GM23338 (cell line): ENCODE data around the gene SETBP1. TPM values are rescaled to one million over a fixed set of nuclear protein-coding genes. Genes with fewer than 3 reads are reported as not detected.

Experiments used
- ATAC-seq: fragments of 200-7000 bp; cut with Tn5 transposase; 3 replicates; pipeline ENCODE4 v1.9.1; 2020
- DNase-seq: peaks from one replicate; pipeline ENCODE4 v3.0.0-alpha.2; 2015; ENCODE audit warnings: low spot score
- H2AFZ ChIP-seq: fragments of 200-600 bp; sonication (generic); 2 replicates; pipeline ENCODE4 v1.8.0; 2016; ENCODE audit warnings: antibody characterized with exemption, mild to moderate bottlenecking, moderate library complexity
- H3F3A ChIP-seq: fragments of 200-600 bp; sonication (generic); replicated peaks from 2 replicates; pipeline ENCODE4 v1.8.0; 2017; ENCODE audit warnings: antibody characterized with exemption, mixed run types, low read depth
- H3K27ac ChIP-seq: fragments of 200-600 bp; sonication (generic); 2 replicates; pipeline ENCODE4 v1.6.1; 2016; ENCODE audit warnings: low read depth
- H3K27me3 ChIP-seq: fragments of 200-600 bp; sonication (generic); 2 replicates; pipeline ENCODE4 v1.8.0; 2016; ENCODE audit warnings: mild to moderate bottlenecking, mixed run types, moderate library complexity; ENCODE audit not compliant: insufficient read depth
- H3K36me3 ChIP-seq: fragments of 200-600 bp; sonication (generic); 2 replicates; pipeline ENCODE4 v1.8.0; 2016; ENCODE audit warnings: mild to moderate bottlenecking; ENCODE audit not compliant: insufficient read depth
- H3K4me1 ChIP-seq: fragments of 200-600 bp; sonication (generic); 2 replicates; pipeline ENCODE4 v1.8.0; 2016; ENCODE audit warnings: mild to moderate bottlenecking, moderate library complexity; ENCODE audit not compliant: insufficient read depth
- H3K4me2 ChIP-seq: fragments of 200-600 bp; sonication (generic); 2 replicates; pipeline ENCODE4 v1.7.1; 2017; ENCODE audit warnings: mixed run types
- H3K4me3 ChIP-seq: fragments of 200-600 bp; sonication (generic); 2 replicates; pipeline ENCODE4 v1.6.1; 2016; ENCODE audit warnings: mixed run types
- H3K79me2 ChIP-seq: fragments of 200-600 bp; sonication (generic); replicated peaks from 2 replicates; pipeline ENCODE4 v1.8.0; 2017; ENCODE audit warnings: mild to moderate bottlenecking; ENCODE audit not compliant: insufficient read depth
- H3K9me2 ChIP-seq: fragments of 200-600 bp; sonication (generic); 2 replicates; pipeline ENCODE4 v1.8.0; 2017; ENCODE audit not compliant: insufficient read depth
- H4K20me1 ChIP-seq: fragments of 200-600 bp; sonication (generic); replicated peaks from 2 replicates; pipeline ENCODE4 v1.8.0; 2017; ENCODE audit warnings: mild to moderate bottlenecking; ENCODE audit not compliant: insufficient read depth
- H3K27ac Mint-ChIP-seq: 2 replicates; pipeline ENCODE4 v1.8.0; 2020; ENCODE audit warnings: inconsistent platforms, mild to moderate bottlenecking, moderate library complexity, mixed read lengths
- H3K27me3 Mint-ChIP-seq: 3 replicates; pipeline ENCODE4 v1.8.0; 2022; ENCODE audit warnings: low read depth, mild to moderate bottlenecking, moderate library complexity, mixed read lengths, inconsistent platforms; ENCODE audit not compliant: insufficient read depth, poor library complexity
- H3K36me3 Mint-ChIP-seq: 3 replicates; pipeline ENCODE4 v1.8.0; 2021; ENCODE audit warnings: low read depth, mild to moderate bottlenecking, inconsistent platforms, moderate library complexity, mixed read lengths
- H3K4me1 Mint-ChIP-seq: 3 replicates; pipeline ENCODE4 v1.8.0; 2020; ENCODE audit warnings: mild to moderate bottlenecking, inconsistent platforms, mixed read lengths
- H3K4me3 Mint-ChIP-seq: 3 replicates; pipeline ENCODE4 v1.8.0; 2021; ENCODE audit warnings: moderate library complexity, mild to moderate bottlenecking, inconsistent platforms, mixed read lengths
- H3K9me3 Mint-ChIP-seq: 3 replicates; pipeline ENCODE4 v1.8.0; 2020; ENCODE audit warnings: moderate library complexity, mild to moderate bottlenecking, inconsistent platforms, mixed read lengths
- CREB1 ChIP-seq: fragments of 250-450 bp; sonication (Bioruptor Pico); IDR thresholded peaks from 2 replicates; pipeline ENCODE4 v1.5.0; 2020; ENCODE audit warnings: low read depth, mild to moderate bottlenecking, moderate library complexity
- EZH2phosphoT487 ChIP-seq: fragments of 200-600 bp; sonication (generic); IDR thresholded peaks from one replicate; pipeline ENCODE4 v1.8.1; 2018; ENCODE audit warnings: antibody characterized with exemption; ENCODE audit not compliant: unreplicated experiment
- NANOG ChIP-seq: IDR thresholded peaks from 2 replicates; pipeline ENCODE4 v1.6.1; 2016; ENCODE audit warnings: antibody characterized with exemption, borderline replicate concordance
- POLR2AphosphoS5 ChIP-seq: IDR thresholded peaks from 2 replicates; pipeline ENCODE4 v1.6.1; 2016; ENCODE audit warnings: antibody characterized with exemption, low read depth
- STAT1 ChIP-seq: IDR thresholded peaks from one replicate; pipeline ENCODE4 v1.6.1; 2016; ENCODE audit warnings: antibody characterized with exemption; ENCODE audit not compliant: unreplicated experiment
- ZNF114 ChIP-seq: fragments of 250-450 bp; sonication (Bioruptor Pico); IDR thresholded peaks from 2 replicates; pipeline ENCODE4 v1.5.0; 2020; ENCODE audit warnings: mild to moderate bottlenecking, moderate library complexity
- ZNF331 ChIP-seq: fragments of 250-450 bp; sonication (Bioruptor Pico); IDR thresholded peaks from 2 replicates; pipeline ENCODE4 v1.5.0; 2020; ENCODE audit warnings: low read depth, mild to moderate bottlenecking, moderate library complexity
- polyA plus RNA-seq: library from polyadenylated mRNA; unstranded; fragments of >200 nt; fragmentation: Nextera tagmentation; extraction: Ambion mirVana; gene quantifications from 2 replicates; pipeline ENCODE4 v1.2.1, GENCODE V29; 2016
- total RNA-seq: library from RNA; depleted of rRNA; stranded (reverse); fragments of >200 nt; shearing (Covaris generic); gene quantifications from 2 replicates; pipeline ENCODE4 v1.2.3, GENCODE V29; 2014
- TF ChIP-seq, protein P1 (sequence below): fragments of 250-450 bp; sonication (Bioruptor Pico); IDR thresholded peaks from 2 replicates; pipeline ENCODE4 v1.5.0; 2020; ENCODE audit warnings: mild to moderate bottlenecking, moderate library complexity
- TF ChIP-seq, protein P2 (sequence below): IDR thresholded peaks from 2 replicates; pipeline ENCODE4 v1.6.1; 2016; ENCODE audit warnings: antibody characterized with exemption
- TF ChIP-seq, protein P3 (sequence below): IDR thresholded peaks from one replicate; pipeline ENCODE4 v1.6.1; 2018; ENCODE audit warnings: antibody characterized with exemption; ENCODE audit not compliant: unreplicated experiment

Gene SETBP1
- total and polyA plus RNA-seq, 2 experiments from 2014 or later = 1.6 to 5.5 TPM

DNA sequence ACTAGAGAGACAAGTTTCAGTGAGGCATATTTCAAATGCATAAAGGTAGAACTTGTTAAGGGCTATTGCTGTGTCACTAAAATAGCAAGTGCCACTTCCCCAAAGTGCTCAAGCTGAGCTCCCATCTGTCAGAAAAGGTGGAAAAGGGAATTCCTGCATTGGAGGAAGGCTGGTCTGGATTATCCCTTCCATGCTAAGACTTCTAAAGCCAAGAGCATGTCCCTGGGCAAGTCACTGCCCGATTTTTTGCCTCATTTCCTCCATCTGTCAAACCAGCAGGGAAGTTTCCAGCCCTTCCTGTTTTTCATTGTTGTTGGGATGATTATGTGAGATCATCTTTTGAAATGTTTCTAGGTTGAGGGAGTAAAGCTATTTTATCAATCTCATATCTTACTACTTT, 175.5 kb downstream of the SETBP1 start:
- ATAC-seq (no peak), DNase-seq (no peak)
- H4K20me1 ChIP-seq = no peaks in the 10 kb centered on the region
- H2AFZ ChIP-seq = no peak overlapping the region
- H3K36me3 ChIP-seq = no peaks in the 10 kb centered on the region
- no peaks in the 10 kb centered on the region for H3K4me1 ChIP-seq
- H3F3A ChIP-seq = no peaks in the 10 kb centered on the region
- no peak overlapping the region for H3K4me3 ChIP-seq
- no peak overlapping the region for H3K27ac ChIP-seq
- Mint-ChIP-seq H3K9me3 (no peaks in the 10 kb centered on the region), H3K36me3 (0 out of 3 replicates have a peak, but pooled peaks cover 3% of the 10 kb centered on the region), H3K27ac (no peak overlapping the region), H3K4me1 (no peaks in the 10 kb centered on the region; the same call in 1 of the 3 replicates), H3K27me3 (no peaks in the 10 kb centered on the region), H3K4me3 (no peak overlapping the region)
- TF ChIP-seq ZNF331 (CRISPR knock-in tag) = no peak
- H3K4me2 ChIP-seq = no peak overlapping the region
- 0 out of 2 replicates have a peak, but pooled peaks cover 6% of the 10 kb centered on the region for H3K9me2 ChIP-seq
- no peaks in the 10 kb centered on the region for H3K79me2 ChIP-seq
- no peaks in the 10 kb centered on the region for H3K27me3 ChIP-seq

DNA sequence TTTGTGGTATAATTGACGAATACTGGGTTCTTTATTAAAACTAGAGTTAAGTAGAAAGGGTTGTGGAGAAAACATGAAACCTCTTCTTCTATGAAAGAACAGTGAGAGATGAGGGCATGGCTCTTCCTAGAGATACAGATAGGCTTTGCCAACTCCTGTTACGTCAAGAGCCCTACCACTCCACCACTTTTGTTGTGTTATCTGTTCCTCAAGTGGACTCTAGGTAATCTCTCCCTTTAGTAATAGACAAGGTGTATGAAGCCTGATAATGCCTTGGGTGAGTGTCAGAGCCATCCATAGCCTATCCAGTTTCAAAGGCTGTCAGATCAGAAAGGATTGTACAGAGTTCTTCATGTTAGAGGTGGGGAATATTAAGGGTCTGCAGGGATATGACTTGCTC, 176.4 kb downstream of the SETBP1 start:
- Mint-ChIP-seq H3K27ac (no peak overlapping the region), H3K27me3 (no peaks in the 10 kb centered on the region), H3K36me3 (0 out of 3 replicates have a peak, but pooled peaks cover 3% of the 10 kb centered on the region), H3K4me1 (no peaks in the 10 kb centered on the region; the same call in 2 of the 3 replicates), H3K9me3 (no peaks in the 10 kb centered on the region), H3K4me3 (no peak overlapping the region)
- Histone ChIP-seq H3K79me2 (no peaks in the 10 kb centered on the region), H3F3A (no peaks in the 10 kb centered on the region), H3K27me3 (no peaks in the 10 kb centered on the region), H3K4me3 (no peak overlapping the region), H3K4me1 (no peaks in the 10 kb centered on the region), H3K4me2 (no peak overlapping the region), H2AFZ (no peak overlapping the region), H4K20me1 (no peaks in the 10 kb centered on the region), H3K36me3 (no peaks in the 10 kb centered on the region), H3K27ac (no peak overlapping the region), H3K9me2 (0 out of 2 replicates have a peak, but pooled peaks cover 6% of the 10 kb centered on the region)
- ATAC-seq = no peak
- DNase-seq = no peak
- no peak for TF ChIP-seq EZH2phosphoT487
- TF ChIP-seq, protein P1, sequence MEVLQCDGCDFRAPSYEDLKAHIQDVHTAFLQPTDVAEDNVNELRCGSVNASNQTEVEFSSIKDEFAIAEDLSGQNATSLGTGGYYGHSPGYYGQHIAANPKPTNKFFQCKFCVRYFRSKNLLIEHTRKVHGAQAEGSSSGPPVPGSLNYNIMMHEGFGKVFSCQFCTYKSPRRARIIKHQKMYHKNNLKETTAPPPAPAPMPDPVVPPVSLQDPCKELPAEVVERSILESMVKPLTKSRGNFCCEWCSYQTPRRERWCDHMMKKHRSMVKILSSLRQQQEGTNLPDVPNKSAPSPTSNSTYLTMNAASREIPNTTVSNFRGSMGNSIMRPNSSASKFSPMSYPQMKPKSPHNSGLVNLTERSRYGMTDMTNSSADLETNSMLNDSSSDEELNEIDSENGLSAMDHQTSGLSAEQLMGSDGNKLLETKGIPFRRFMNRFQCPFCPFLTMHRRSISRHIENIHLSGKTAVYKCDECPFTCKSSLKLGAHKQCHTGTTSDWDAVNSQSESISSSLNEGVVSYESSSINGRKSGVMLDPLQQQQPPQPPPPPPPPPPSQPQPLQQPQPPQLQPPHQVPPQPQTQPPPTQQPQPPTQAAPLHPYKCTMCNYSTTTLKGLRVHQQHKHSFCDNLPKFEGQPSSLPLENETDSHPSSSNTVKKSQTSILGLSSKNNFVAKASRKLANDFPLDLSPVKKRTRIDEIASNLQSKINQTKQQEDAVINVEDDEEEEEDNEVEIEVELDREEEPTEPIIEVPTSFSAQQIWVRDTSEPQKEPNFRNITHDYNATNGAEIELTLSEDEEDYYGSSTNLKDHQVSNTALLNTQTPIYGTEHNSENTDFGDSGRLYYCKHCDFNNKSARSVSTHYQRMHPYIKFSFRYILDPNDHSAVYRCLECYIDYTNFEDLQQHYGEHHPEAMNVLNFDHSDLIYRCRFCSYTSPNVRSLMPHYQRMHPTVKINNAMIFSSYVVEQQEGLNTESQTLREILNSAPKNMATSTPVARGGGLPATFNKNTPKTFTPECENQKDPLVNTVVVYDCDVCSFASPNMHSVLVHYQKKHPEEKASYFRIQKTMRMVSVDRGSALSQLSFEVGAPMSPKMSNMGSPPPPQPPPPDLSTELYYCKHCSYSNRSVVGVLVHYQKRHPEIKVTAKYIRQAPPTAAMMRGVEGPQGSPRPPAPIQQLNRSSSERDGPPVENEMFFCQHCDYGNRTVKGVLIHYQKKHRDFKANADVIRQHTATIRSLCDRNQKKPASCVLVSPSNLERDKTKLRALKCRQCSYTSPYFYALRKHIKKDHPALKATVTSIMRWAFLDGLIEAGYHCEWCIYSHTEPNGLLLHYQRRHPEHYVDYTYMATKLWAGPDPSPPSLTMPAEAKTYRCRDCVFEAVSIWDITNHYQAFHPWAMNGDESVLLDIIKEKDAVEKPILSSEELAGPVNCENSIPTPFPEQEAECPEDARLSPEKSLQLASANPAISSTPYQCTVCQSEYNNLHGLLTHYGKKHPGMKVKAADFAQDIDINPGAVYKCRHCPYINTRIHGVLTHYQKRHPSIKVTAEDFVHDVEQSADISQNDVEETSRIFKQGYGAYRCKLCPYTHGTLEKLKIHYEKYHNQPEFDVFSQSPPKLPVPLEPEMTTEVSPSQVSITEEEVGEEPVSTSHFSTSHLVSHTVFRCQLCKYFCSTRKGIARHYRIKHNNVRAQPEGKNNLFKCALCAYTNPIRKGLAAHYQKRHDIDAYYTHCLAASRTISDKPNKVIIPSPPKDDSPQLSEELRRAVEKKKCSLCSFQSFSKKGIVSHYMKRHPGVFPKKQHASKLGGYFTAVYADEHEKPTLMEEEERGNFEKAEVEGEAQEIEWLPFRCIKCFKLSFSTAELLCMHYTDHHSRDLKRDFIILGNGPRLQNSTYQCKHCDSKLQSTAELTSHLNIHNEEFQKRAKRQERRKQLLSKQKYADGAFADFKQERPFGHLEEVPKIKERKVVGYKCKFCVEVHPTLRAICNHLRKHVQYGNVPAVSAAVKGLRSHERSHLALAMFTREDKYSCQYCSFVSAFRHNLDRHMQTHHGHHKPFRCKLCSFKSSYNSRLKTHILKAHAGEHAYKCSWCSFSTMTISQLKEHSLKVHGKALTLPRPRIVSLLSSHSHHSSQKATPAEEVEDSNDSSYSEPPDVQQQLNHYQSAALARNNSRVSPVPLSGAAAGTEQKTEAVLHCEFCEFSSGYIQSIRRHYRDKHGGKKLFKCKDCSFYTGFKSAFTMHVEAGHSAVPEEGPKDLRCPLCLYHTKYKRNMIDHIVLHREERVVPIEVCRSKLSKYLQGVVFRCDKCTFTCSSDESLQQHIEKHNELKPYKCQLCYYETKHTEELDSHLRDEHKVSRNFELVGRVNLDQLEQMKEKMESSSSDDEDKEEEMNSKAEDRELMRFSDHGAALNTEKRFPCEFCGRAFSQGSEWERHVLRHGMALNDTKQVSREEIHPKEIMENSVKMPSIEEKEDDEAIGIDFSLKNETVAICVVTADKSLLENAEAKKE = no peak
- no peak for TF ChIP-seq POLR2AphosphoS5
- TF ChIP-seq STAT1 = no peak
- TF ChIP-seq ZNF331 (CRISPR knock-in tag) = no peak
- no peak for TF ChIP-seq NANOG
- no peak for TF ChIP-seq ZNF114 (CRISPR knock-in tag)
- TF ChIP-seq, protein P2, sequence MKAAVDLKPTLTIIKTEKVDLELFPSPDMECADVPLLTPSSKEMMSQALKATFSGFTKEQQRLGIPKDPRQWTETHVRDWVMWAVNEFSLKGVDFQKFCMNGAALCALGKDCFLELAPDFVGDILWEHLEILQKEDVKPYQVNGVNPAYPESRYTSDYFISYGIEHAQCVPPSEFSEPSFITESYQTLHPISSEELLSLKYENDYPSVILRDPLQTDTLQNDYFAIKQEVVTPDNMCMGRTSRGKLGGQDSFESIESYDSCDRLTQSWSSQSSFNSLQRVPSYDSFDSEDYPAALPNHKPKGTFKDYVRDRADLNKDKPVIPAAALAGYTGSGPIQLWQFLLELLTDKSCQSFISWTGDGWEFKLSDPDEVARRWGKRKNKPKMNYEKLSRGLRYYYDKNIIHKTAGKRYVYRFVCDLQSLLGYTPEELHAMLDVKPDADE = no peak
- TF ChIP-seq CREB1 (CRISPR knock-in tag) = no peak
- TF ChIP-seq, protein P3, sequence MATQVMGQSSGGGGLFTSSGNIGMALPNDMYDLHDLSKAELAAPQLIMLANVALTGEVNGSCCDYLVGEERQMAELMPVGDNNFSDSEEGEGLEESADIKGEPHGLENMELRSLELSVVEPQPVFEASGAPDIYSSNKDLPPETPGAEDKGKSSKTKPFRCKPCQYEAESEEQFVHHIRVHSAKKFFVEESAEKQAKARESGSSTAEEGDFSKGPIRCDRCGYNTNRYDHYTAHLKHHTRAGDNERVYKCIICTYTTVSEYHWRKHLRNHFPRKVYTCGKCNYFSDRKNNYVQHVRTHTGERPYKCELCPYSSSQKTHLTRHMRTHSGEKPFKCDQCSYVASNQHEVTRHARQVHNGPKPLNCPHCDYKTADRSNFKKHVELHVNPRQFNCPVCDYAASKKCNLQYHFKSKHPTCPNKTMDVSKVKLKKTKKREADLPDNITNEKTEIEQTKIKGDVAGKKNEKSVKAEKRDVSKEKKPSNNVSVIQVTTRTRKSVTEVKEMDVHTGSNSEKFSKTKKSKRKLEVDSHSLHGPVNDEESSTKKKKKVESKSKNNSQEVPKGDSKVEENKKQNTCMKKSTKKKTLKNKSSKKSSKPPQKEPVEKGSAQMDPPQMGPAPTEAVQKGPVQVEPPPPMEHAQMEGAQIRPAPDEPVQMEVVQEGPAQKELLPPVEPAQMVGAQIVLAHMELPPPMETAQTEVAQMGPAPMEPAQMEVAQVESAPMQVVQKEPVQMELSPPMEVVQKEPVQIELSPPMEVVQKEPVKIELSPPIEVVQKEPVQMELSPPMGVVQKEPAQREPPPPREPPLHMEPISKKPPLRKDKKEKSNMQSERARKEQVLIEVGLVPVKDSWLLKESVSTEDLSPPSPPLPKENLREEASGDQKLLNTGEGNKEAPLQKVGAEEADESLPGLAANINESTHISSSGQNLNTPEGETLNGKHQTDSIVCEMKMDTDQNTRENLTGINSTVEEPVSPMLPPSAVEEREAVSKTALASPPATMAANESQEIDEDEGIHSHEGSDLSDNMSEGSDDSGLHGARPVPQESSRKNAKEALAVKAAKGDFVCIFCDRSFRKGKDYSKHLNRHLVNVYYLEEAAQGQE = no peak
